ENCODE data around the gene NANP.
"Not testable (repeated sequence)": the region's sequence is repeated elsewhere in the genome, so short reads cannot be mapped to it uniquely, and the experiment has no call there.

NANP gene

DNA sequence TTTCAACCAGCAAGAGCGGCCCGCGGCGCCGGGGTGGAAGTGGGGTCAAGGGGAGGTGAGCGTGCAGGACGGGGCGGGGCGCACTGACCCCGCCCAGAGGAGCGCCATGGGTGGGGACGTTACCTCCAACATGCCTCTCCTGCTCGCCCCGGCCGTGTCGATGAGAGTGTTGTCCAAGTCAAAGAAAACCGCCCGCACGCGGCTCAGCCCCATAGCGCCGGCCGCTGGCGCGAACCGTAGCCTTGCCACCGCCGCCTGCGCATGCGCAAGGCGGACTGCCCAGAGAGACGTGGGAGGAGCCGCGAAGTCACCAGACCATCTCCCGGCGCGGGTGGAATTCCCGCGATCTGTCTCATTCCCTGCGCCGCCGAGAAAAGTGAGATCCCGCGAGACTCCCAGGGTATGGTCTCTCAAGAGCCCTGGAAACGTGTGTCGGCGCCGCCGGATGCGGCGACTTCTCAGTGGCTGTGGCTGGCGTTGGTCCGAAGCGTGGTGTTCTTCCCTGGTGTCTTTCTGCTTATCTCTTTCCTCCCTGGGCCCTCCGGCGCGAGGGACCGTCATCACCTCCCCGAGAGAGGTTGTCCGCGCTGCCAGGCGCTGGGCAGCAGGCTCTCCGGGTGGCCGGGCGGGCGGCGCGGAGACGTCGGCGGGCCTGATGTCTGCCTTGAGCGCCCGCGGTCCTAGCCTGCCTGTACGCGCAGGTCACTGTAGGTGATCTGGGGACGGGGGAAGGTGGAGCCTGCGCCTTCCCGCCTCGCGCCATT is at the start of gene NANP:
Gene NANP, minus strand, starts transcription at position 279 of the 764 bp plus-strand sequence. Its CDS starts 66 bp downstream, at position 213.
- ChIA-PET CTCF (no interaction called here), POLR2A (ENCODE audit: low non-redundant PET) (no interaction called here)
- TF ChIP-seq, protein P1, sequence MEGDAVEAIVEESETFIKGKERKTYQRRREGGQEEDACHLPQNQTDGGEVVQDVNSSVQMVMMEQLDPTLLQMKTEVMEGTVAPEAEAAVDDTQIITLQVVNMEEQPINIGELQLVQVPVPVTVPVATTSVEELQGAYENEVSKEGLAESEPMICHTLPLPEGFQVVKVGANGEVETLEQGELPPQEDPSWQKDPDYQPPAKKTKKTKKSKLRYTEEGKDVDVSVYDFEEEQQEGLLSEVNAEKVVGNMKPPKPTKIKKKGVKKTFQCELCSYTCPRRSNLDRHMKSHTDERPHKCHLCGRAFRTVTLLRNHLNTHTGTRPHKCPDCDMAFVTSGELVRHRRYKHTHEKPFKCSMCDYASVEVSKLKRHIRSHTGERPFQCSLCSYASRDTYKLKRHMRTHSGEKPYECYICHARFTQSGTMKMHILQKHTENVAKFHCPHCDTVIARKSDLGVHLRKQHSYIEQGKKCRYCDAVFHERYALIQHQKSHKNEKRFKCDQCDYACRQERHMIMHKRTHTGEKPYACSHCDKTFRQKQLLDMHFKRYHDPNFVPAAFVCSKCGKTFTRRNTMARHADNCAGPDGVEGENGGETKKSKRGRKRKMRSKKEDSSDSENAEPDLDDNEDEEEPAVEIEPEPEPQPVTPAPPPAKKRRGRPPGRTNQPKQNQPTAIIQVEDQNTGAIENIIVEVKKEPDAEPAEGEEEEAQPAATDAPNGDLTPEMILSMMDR (conservative IDR thresholded peaks at IDR 0.05; ENCODE audit: low read depth), result no peak
- peak; percentile 98 for DNase-seq (ENCODE audit: low spot score)
- peak within 1 kb of the TSS; percentile 99 for H3K27ac ChIP-seq

GRCh38 chr20:25672659-25673235 is 48.9 kb upstream of the NANP start:
- TF ChIP-seq, protein P1 (conservative IDR thresholded peaks at IDR 0.05; ENCODE audit: low read depth), result no peak
- H3K27ac ChIP-seq, result no peak overlapping the region
- ChIA-PET CTCF (no interaction called here), POLR2A (ENCODE audit: low non-redundant PET) (no interaction called here)
- no peak for DNase-seq (ENCODE audit: low spot score)

DNA sequence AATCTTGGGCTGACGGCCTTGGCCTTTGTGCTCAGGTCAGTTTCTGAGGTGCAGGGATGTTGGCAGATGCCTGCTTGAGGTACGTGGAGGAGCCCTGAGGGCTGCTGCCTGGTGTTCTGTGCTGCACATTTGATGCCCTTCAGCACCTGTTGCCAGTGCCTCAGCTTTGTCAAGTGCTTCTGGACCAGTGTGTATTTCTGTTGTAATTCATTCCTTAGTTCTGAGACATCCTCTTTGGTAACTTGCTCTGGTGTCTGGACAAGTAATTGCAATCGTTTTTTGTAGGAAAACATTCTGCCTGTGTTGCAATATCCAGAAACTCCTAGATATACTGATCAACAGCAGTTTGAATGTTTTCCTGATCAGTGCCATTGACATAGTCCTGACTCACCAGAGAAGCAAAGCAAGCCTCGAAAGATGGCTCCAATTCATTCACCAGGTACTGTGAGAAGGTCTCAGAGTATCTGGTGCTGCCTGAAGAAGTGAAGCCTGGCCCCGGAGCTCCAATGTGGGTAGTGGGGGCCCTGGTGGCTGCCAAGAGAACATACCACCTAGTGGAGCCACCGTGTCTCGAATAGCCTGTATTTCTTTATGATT is 46.1 kb upstream of the NANP start:
- CTCF ChIA-PET, result no interaction called here
- TF ChIP-seq, protein P1 (conservative IDR thresholded peaks at IDR 0.05; ENCODE audit: low read depth), result no peak
- POLR2A ChIA-PET (ENCODE audit: low non-redundant PET), result no interaction called here
- DNase-seq (ENCODE audit: low spot score), result peak; percentile 70
- H3K27ac ChIP-seq, result peak overlapping the region; percentile 74

DNA sequence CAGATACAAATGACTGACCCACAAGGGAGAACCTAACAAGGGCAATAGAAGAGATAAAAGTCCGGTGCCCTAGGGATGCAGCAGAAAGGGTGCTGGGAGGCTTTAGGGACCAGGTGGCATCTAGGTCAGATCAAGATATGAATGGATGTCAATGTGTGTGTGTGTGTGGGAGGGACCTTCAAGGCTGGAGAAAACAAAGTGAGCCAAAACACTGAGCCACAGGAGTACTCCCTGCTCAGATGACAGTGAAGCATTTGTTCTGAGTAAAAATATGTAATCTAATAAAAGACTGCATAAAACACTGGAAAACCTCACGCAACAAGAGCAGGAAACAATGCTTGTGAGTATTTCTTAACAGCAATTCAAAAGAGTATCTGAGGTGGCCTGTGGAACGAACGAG is 44.6 kb upstream of the NANP start:
- TF ChIP-seq, protein P1 (conservative IDR thresholded peaks at IDR 0.05; ENCODE audit: low read depth), result no peak
- CTCF ChIA-PET, result no interaction called here
- POLR2A ChIA-PET (ENCODE audit: low non-redundant PET), result no interaction called here

GRCh38 chr20:25659999-25660398 is 36.2 kb upstream of the NANP start:
- CTCF ChIA-PET, result no interaction called here
- TF ChIP-seq, protein P1 (conservative IDR thresholded peaks at IDR 0.05; ENCODE audit: low read depth), result no peak
- no peak overlapping the region for H3K27ac ChIP-seq
- POLR2A ChIA-PET (ENCODE audit: low non-redundant PET), result no interaction called here
- no peak for DNase-seq (ENCODE audit: low spot score)

More for the DNA sequence above, 44.6 kb upstream of the NANP start:
- H3K27ac ChIP-seq, result no peak overlapping the region
- no peak for DNase-seq (ENCODE audit: low spot score)

GRCh38 chr20:25654487-25654886 is 30.7 kb upstream of the NANP start:
- POLR2A ChIA-PET (ENCODE audit: low non-redundant PET), result no interaction called here
- TF ChIP-seq, protein P1 (conservative IDR thresholded peaks at IDR 0.05; ENCODE audit: low read depth), result no peak
- peak overlapping the region; percentile 46 for H3K27ac ChIP-seq
- peak; percentile 29 for DNase-seq (ENCODE audit: low spot score)
- CTCF ChIA-PET, result interaction anchor here (0.5 kb wide), 1 partner anchor 247 kb away, joined by 3 read pairs; the partner anchor contains the start of gene GINS1

DNA sequence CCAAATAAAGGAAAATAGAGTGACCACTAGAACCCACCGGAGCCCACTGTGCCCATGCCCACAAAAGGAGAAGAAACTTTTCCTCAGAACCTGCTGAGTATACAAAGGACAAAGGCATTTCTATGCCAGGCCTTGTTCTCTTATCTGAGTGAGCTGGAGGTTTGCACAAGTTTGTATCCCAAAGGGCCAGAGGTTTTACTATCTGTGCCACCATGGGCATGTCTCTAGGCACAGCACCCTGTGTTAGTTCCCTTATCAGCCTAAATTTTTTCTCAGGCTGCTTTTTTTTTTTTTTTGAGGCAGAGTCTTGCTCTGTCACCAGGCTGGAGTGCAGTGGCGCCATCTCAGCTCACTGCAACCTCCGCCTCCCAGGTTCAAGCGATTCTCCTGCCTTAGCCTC is 29.1 kb upstream of the NANP start:
- ChIA-PET CTCF (interaction anchor here (0.6 to 0.7 kb wide), 2 partner anchors 53 to 96 kb away, joined by 3 read pairs; no protein-coding TSS in a partner anchor), POLR2A (ENCODE audit: low non-redundant PET) (interaction anchor here (0.6 kb wide), 1 partner anchor 13 kb away, joined by 5 read pairs; no protein-coding TSS in a partner anchor)
- DNase-seq (ENCODE audit: low spot score); H3K27ac ChIP-seq: not testable (repeated sequence)

Measured in RWPE1 (cell line).